HUES64 (cell line): ENCODE measurements around the gene GPER1. TPM values are rescaled to one million over a fixed set of nuclear protein-coding genes. Genes with fewer than 3 reads are reported as not detected.
A peak's percentile ranks its signal among the peaks of the same experiment; 100 is the strongest.
"Not testable (repeated sequence)": the region's sequence is repeated elsewhere in the genome, so short reads cannot be mapped to it uniquely, and the experiment has no call there.

Experiments
- H3K27ac ChIP-seq: 2 replicates; pipeline ENCODE4 v1.7.0; 2013; ENCODE audit warnings: low read depth, low read length, inconsistent platforms
- H3K27me3 ChIP-seq: 2 replicates; pipeline ENCODE4 v1.6.1; 2013; ENCODE audit warnings: mild to moderate bottlenecking, low read length; ENCODE audit not compliant: insufficient read depth
- H3K36me3 ChIP-seq: 2 replicates; pipeline ENCODE4 v1.6.1; 2013; ENCODE audit warnings: mild to moderate bottlenecking, low read length; ENCODE audit not compliant: insufficient read depth
- H3K4me1 ChIP-seq: 2 replicates; pipeline ENCODE4 v1.6.1; 2013; ENCODE audit warnings: mild to moderate bottlenecking, low read length, moderate library complexity; ENCODE audit not compliant: insufficient read depth
- H3K4me3 ChIP-seq: 2 replicates; pipeline ENCODE4 v1.5.1; 2013; ENCODE audit warnings: mild to moderate bottlenecking, low read length, moderate library complexity
- H3K9ac ChIP-seq: 2 replicates; pipeline ENCODE4 v1.6.1; 2013; ENCODE audit warnings: mild to moderate bottlenecking, low read depth, low read length
- H3K9me3 ChIP-seq: 2 replicates; pipeline ENCODE4 v1.6.1; 2013; ENCODE audit warnings: low read depth, low read length; ENCODE audit not compliant: insufficient read depth
- WGBS: fragments of 150-250, 120-280 bp; methylation state at CpG from one replicate; pipeline ENCODE4 v1.1.7; 2013; ENCODE audit warnings: missing lambda C conversion rate; 5-methylcytosine and 5-hydroxymethylcytosine counted together
- polyA plus RNA-seq, 2 experiments: library from polyadenylated mRNA; stranded (reverse); fragments of 50-300 nt; gene quantifications; one replicate each; pipeline ENCODE4 v1.2.3, GENCODE V29; 2013

GPER1 gene
- 0.40 TPM for polyA plus RNA-seq (2013, experiment 1 of 2)
- 0.38 TPM for polyA plus RNA-seq (2013, experiment 2 of 2)

GRCh38 chr7:1087952-1088920, at the start of gene GPER1:
Gene GPER1, plus strand, starts transcription at chr7:1088113. Its CDS starts 3,616 bp downstream, at chr7:1091729.
- peaks cover 18% of the 10 kb centered on the region for H3K4me1 ChIP-seq
- no peaks in the 10 kb centered on the region for H3K9me3 ChIP-seq
- WGBS, result 61% methylated on average over 28 of the region's 28 CpGs
- H3K27me3 ChIP-seq, result no peaks in the 10 kb centered on the region
- H3K27ac ChIP-seq, result peak within 1 kb of the TSS; percentile 69; the same call in 1 of the 2 replicates
- peak within 1 kb of the TSS; percentile 48 for H3K9ac ChIP-seq
- peak within 1 kb of the TSS; percentile 43 for H3K4me3 ChIP-seq
- no peaks in the 10 kb centered on the region for H3K36me3 ChIP-seq

GRCh38 chr7:1040233-1040632, 47.7 kb upstream of the GPER1 start:
- H3K9ac ChIP-seq, H3K36me3 ChIP-seq, H3K9me3 ChIP-seq, H3K27me3 ChIP-seq, H3K27ac ChIP-seq, H3K4me3 ChIP-seq: not testable (repeated sequence)
- peaks cover 14% of the 10 kb centered on the region for H3K4me1 ChIP-seq
- 100% methylated on average over 1 of the region's 1 CpG for WGBS

GRCh38 chr7:1040790-1041189, 47.1 kb upstream of the GPER1 start:
- H3K27me3 ChIP-seq, result no peaks in the 10 kb centered on the region
- H3K9me3 ChIP-seq, result peaks cover 3% of the 10 kb centered on the region
- no peak overlapping the region for H3K27ac ChIP-seq
- H3K4me1 ChIP-seq, result peaks cover 17% of the 10 kb centered on the region
- H3K9ac ChIP-seq, result no peak overlapping the region
- H3K4me3 ChIP-seq, result no peak overlapping the region
- 54% methylated on average over 16 of the region's 16 CpGs for WGBS
- peaks cover 3% of the 10 kb centered on the region; the same call in 1 of the 2 replicates for H3K36me3 ChIP-seq

- Histone ChIP-seq H3K27ac (no peak overlapping the region), H3K4me1 (peaks cover 17% of the 10 kb centered on the region), H3K9me3 (no peaks in the 10 kb centered on the region), H3K27me3 (no peaks in the 10 kb centered on the region), H3K4me3 (no peak overlapping the region), H3K36me3 (no peaks in the 10 kb centered on the region), H3K9ac (no peak overlapping the region)
- 92% methylated on average over 40 of the region's 40 CpGs for WGBS
Observed at GRCh38 chr7:1041551-1042491, 46.1 kb upstream of the GPER1 start.

GRCh38 chr7:1042492-1042833, 45.5 kb upstream of the GPER1 start:
- Histone ChIP-seq H3K9me3 (no peaks in the 10 kb centered on the region), H3K27me3 (no peaks in the 10 kb centered on the region), H3K4me3 (no peak overlapping the region), H3K36me3 (no peaks in the 10 kb centered on the region), H3K4me1 (peaks cover 17% of the 10 kb centered on the region), H3K27ac (no peak overlapping the region), H3K9ac (no peak overlapping the region)
- 91% methylated on average over 7 of the region's 7 CpGs for WGBS

GRCh38 chr7:1043552-1044188, 44.2 kb upstream of the GPER1 start:
- Histone ChIP-seq H3K27ac (peak overlapping the region; percentile 91), H3K27me3 (no peaks in the 10 kb centered on the region), H3K9me3 (no peaks in the 10 kb centered on the region), H3K36me3 (no peaks in the 10 kb centered on the region), H3K4me1 (peaks cover 17% of the 10 kb centered on the region), H3K9ac (peak overlapping the region; percentile 80), H3K4me3 (peak overlapping the region; percentile 50)
- 78% methylated on average over 18 of the region's 18 CpGs for WGBS

- Histone ChIP-seq H3K4me1 (peaks cover 17% of the 10 kb centered on the region), H3K4me3 (peak within 1 kb of the TSS; percentile 72), H3K9me3 (no peaks in the 10 kb centered on the region), H3K27ac (peak within 1 kb of the TSS; percentile 91), H3K36me3 (no peaks in the 10 kb centered on the region), H3K27me3 (no peaks in the 10 kb centered on the region), H3K9ac (peak within 1 kb of the TSS; percentile 80)
- 2% methylated on average over 74 of the region's 74 CpGs for WGBS
Observed at GRCh38 chr7:1044189-1045068, 43.5 kb upstream of the GPER1 start, which contains the start of gene GPR146. Gene GPR146, plus strand, starts transcription at chr7:1044546. Its CDS starts 12,970 bp downstream, at chr7:1057516.

- Histone ChIP-seq H3K27me3 (no peaks in the 10 kb centered on the region), H3K4me3 (peak overlapping the region; percentile 72), H3K9ac (no peak overlapping the region), H3K27ac (peak overlapping the region; percentile 89; the same call in 1 of the 2 replicates), H3K9me3 (no peaks in the 10 kb centered on the region), H3K36me3 (no peaks in the 10 kb centered on the region), H3K4me1 (peaks cover 17% of the 10 kb centered on the region)
- WGBS, result 77% methylated on average over 21 of the region's 21 CpGs
Observed at GRCh38 chr7:1045069-1046063, 42.5 kb upstream of the GPER1 start.
